IMR-90 (cell line): ENCODE results near the gene PRC1.

ENCODE experiments used
- CEBPB ChIP-seq: IDR thresholded peaks from 2 replicates; pipeline ENCODE4 v1.6.1; 2012; ENCODE audit warnings: low read depth, low read length, improper control_type of control experiment
- CHD1 ChIP-seq: IDR thresholded peaks from 2 replicates; pipeline ENCODE4 v1.6.1; 2012; ENCODE audit warnings: low read depth, low read length, improper control_type of control experiment
- FOS ChIP-seq: fragments of 150-350 bp; IDR thresholded peaks from 2 replicates; pipeline ENCODE4 v1.6.1; 2016; ENCODE audit warnings: low read depth, low read length
- MAFK ChIP-seq: IDR thresholded peaks from 2 replicates; pipeline ENCODE4 v1.6.1; 2012; ENCODE audit warnings: low read depth, low read length, improper control_type of control experiment
- MAZ ChIP-seq: IDR thresholded peaks from 2 replicates; pipeline ENCODE4 v1.6.1; 2012; ENCODE audit warnings: low read depth, mild to moderate bottlenecking, low read length, improper control_type of control experiment, moderate library complexity, borderline replicate concordance
- MXI1 ChIP-seq: IDR thresholded peaks from 2 replicates; pipeline ENCODE4 v1.6.1; 2012; ENCODE audit warnings: low read depth, mild to moderate bottlenecking, low read length, moderate library complexity, borderline replicate concordance
- POLR2A ChIP-seq: IDR thresholded peaks from 2 replicates; pipeline ENCODE4 v1.6.1; 2012; ENCODE audit warnings: mild to moderate bottlenecking, low read depth, low read length
- RAD21 ChIP-seq: IDR thresholded peaks from 2 replicates; pipeline ENCODE4 v1.6.1; 2012; ENCODE audit warnings: low read length, improper control_type of control experiment
- RCOR1 ChIP-seq: IDR thresholded peaks from 2 replicates; pipeline ENCODE4 v1.6.1; 2012; ENCODE audit warnings: mild to moderate bottlenecking, low read length, improper control_type of control experiment; ENCODE audit not compliant: insufficient replicate concordance
- SMC3 ChIP-seq: fragments of 150-350 bp; IDR thresholded peaks from 2 replicates; pipeline ENCODE4 v1.6.1; 2016; ENCODE audit warnings: low read depth, mild to moderate bottlenecking, antibody characterized with exemption, low read length, moderate library complexity
- TF ChIP-seq, protein P1 (sequence below): fragments of 150-350 bp; IDR thresholded peaks from 2 replicates; pipeline ENCODE4 v1.6.1; 2017; ENCODE audit warnings: mild to moderate bottlenecking, antibody characterized with exemption, low read length, low read depth
- TF ChIP-seq, protein P2 (sequence below): conservative IDR thresholded peaks from 2 replicates; pipeline ENCODE4 v1.5.1; 2012; ENCODE audit warnings: mild to moderate bottlenecking, low read depth, low read length, improper control_type of control experiment

GRCh38 chr15:91039996-91040395 is 45.7 kb upstream of the PRC1 start:
- TF ChIP-seq, protein P1, sequence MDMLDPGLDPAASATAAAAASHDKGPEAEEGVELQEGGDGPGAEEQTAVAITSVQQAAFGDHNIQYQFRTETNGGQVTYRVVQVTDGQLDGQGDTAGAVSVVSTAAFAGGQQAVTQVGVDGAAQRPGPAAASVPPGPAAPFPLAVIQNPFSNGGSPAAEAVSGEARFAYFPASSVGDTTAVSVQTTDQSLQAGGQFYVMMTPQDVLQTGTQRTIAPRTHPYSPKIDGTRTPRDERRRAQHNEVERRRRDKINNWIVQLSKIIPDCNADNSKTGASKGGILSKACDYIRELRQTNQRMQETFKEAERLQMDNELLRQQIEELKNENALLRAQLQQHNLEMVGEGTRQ = no peak
- TF ChIP-seq, protein P2, sequence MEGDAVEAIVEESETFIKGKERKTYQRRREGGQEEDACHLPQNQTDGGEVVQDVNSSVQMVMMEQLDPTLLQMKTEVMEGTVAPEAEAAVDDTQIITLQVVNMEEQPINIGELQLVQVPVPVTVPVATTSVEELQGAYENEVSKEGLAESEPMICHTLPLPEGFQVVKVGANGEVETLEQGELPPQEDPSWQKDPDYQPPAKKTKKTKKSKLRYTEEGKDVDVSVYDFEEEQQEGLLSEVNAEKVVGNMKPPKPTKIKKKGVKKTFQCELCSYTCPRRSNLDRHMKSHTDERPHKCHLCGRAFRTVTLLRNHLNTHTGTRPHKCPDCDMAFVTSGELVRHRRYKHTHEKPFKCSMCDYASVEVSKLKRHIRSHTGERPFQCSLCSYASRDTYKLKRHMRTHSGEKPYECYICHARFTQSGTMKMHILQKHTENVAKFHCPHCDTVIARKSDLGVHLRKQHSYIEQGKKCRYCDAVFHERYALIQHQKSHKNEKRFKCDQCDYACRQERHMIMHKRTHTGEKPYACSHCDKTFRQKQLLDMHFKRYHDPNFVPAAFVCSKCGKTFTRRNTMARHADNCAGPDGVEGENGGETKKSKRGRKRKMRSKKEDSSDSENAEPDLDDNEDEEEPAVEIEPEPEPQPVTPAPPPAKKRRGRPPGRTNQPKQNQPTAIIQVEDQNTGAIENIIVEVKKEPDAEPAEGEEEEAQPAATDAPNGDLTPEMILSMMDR = no peak
- TF ChIP-seq CEBPB = no peak
- TF ChIP-seq POLR2A = no peak
- no peak for TF ChIP-seq MAFK
- TF ChIP-seq CHD1 = no peak
- TF ChIP-seq MAZ = no peak
- no peak for TF ChIP-seq RAD21
- no peak for TF ChIP-seq RCOR1
- no peak for TF ChIP-seq FOS
- no peak for TF ChIP-seq SMC3
- TF ChIP-seq MXI1 = no peak
